DOHH2 (cell line): ENCODE data around the gene GAR1.

Source experiments
- CTCF ChIP-seq: fragments of 200-600 bp; sonication (generic); IDR thresholded peaks from one replicate; pipeline ENCODE4 v1.5.1; 2014; ENCODE audit warnings: antibody characterized with exemption, mild to moderate bottlenecking, low read depth, low read length; ENCODE audit not compliant: poor library complexity, severe bottlenecking
- EZH2phosphoT487 ChIP-seq: fragments of 200-600 bp; sonication (generic); IDR thresholded peaks from 2 replicates; pipeline ENCODE4 v1.6.1; 2017; ENCODE audit warnings: borderline replicate concordance, mild to moderate bottlenecking, antibody characterized with exemption, low read length, moderate library complexity, mixed read lengths

- no peak for TF ChIP-seq CTCF
- no peak for TF ChIP-seq EZH2phosphoT487
These were observed 45.7 kb downstream of the GAR1 start for GRCh38 chr4:109861271-109861670.
